LoVo (cell line): Measurements from ENCODE around the gene HSPBP1.

Source experiments
- DNase-seq: peaks from one replicate; pipeline ENCODE4 v3.0.0-alpha.2; 2016; ENCODE audit warnings: low spot score

The HSPBP1 gene

DNA sequence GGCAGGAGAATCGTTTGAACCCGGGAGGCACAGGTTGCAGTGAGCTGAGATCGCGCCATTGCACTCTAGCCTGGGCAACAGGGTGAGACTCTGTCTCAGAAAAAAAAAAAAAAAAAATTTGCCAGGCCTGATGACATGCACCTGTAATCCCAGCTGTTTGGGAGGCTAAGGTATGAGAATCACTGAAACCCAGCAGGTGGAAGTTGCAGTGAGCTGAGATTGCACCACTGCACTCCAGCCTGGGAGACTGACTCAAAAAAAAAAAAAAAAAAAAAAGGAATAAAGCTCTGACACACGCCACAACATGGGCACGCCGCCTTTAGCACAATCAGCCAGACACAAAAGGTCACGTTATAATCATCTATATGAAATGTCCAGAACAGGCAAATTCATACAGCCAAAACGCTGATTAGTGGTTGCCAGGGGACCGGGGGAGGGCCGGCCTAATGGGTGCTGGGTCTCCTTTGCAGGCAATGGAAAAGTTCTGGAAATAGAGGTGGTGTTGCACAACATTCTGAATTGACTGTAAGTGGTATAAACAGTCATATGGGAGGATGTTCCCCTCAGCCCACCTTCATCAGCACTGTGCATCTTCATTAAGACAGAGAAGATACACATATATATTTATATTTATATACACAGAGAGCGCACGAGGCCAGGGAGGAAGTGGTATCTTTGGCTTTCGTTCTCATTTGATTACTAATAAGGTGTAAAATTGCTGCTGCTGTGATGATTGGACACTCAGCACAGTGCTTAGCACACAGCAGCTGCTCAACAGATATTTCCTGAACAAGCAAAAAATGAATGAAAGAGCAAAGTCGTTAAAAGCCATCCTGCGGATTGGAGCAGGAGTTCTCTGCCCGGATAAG is 3.8 kb downstream of the HSPBP1 start:
- DNase-seq: no peak

DNA sequence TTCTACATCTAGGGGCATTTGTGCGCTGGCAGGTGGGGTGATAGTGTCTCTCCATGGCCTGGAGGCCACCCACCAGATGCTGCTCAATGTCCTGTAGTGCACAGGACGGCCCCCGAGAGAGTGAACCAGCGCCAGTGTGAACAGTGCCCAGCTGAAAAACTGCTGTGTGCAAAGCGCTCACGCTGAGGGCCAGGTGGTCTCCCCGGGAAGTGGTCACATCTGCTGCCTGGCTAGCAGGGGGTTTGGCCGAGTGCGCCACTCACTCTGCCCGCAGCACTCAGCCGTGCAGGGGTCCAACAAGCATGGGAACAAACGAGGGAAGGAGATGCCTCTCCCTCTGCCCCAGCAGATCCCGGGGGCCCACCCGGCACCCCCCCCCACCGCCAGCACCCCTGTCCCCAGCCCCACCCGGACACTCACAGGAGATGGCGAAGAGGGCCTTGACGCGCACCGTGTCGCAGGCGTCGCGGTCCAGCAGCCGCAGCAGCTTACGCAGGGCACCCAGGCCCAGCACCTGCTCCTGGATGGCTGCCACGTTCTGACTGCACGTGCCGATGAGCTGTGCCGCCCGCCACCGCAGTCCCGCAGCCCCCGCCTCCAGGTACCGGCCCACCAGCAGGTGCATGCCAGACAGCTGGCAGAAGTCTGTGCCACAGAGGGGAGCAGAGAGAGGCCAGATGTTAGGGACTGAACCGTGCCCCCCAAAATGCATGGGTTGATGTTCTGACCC is 5.8 kb downstream of the HSPBP1 start:
- no peak for DNase-seq

DNA sequence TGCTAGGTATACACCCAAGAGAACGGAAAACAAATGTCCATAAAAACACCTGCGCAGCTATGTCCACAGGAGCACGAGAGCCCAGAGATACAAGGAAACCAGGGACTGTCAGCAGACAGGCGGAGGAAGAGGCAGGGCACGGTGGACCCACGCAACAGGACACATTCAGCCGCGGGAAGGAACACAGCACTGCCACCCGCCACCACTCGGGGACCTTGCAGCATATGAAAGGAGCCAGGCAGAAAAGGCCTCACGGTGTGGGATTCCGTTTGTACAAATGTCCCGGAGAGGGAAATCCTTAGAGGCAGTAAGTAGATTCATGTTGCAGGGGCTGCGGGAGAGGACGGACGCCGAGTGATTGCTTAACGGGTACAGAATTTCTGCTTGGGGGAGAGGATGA is 7.8 kb downstream of the HSPBP1 start:
- DNase-seq: no peak

DNA sequence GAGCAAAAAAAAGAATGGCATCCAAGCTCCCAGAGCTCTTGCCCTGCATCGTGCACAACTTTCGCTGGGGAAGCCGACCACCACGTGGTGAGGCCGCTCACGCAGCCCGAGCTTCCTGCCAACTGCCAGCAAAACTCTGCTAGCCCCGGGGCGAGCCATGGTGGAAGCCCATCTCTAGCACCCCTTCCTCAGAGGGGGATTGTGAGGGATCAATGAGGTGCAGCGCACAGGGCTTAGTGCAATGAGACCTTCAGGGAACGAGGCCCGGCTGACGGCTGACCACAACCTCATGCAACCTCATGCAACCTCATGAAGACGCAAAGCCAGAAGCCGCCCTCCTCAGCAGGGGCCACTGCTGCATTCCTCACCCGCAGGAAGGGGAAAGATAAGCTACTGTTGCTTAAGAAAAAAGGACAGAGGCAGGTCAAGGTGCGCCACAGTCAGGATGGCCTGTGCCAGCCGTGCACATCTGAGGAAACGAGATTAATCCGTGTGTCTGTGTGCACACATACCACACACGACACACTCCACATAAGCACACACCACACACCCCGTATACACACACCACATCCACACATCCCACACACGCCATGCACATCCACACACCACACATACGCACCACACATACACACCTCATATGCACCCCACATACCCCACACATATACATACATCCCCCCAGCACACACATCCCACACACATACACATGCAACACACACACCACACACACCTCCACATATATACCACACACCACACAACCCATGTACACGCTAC is 9.6 kb downstream of the HSPBP1 start:
- DNase-seq: no peak

DNA sequence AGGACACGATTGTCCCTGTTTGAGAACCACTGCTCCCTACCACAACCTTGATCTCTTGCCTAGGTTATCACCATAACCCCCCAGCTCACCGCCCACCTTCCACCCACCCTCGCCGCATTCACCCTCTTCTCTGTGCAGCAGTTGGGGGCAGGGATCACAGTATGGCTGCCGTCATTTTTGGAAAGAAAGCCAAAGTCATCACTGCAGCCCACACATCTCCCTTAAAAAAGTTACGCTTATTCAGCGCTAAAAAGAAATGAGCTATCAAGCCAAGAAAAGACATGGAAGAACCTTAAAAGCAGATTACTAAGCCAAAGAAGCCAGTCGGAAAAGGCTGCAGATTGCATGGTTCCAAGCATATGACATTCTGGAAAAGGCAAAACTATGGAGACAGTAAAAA is 10.6 kb downstream of the HSPBP1 start:
- no peak for DNase-seq

DNA sequence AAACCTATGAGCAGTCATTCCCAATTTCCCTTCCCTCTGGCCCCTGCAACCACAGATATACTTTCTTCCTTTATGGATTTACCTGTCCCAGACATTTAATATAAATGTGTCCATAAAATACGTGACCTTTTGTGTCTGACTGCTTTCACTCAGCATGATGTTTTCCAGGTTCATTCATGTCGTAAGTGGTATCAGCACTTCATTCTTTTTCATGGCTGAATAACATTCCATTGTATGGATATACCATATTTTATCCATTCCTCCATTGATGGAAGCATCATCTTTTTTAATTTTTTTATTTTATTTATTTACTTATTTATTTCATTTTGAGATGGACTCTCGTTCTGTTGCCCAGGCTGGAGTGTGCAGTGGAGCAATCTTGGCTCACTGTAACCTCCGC is 13.1 kb downstream of the HSPBP1 start:
- DNase-seq: no peak

DNA sequence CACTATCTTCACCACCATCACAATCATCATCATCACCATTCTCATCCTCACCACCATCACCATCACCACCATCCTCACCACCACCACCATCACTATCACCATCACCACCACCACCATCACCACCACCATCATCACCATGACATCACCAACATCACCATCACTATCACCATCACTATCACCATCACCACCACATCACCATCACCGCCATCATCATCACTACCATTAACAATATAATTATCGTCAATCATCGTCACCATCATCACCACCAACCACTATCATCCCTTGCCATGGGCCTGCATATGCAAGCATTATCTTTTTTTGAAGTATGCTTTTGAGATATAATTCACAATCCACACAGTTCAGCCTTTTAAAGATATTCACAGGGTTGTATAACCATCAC is 13.5 kb downstream of the HSPBP1 start:
- DNase-seq: no peak

DNA sequence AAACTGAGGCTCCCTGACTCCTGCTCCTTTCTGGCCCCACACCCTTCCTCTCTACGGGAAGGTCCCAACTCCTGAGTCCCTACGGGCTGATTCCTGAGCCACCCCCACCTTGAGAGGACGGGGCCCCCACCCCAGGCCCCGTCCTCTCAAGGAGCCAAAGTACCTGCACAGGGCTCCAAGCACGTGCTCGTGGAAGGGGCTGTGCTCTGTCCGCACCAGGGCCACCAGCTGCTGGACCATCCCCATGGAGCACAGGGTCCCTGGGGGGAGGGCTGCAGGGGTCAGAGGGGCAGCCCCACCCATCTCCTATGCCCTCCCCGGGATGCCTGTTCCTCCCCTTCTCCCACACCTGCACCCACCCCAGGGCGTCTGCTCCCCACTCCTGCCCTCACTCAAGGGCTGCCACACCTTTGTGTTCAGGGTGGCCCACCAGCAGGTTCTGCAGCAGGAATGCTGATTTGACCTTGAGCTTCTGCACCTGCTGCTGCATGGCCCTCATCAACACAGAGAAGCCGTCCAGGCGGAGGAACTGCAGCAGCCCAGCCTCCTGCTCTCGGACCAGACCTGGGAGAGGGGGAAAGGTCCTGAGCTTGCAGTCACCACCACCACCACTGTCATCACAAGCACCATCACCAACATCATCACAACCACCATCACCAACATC is 14.1 kb downstream of the HSPBP1 start:
- DNase-seq: no peak

DNA sequence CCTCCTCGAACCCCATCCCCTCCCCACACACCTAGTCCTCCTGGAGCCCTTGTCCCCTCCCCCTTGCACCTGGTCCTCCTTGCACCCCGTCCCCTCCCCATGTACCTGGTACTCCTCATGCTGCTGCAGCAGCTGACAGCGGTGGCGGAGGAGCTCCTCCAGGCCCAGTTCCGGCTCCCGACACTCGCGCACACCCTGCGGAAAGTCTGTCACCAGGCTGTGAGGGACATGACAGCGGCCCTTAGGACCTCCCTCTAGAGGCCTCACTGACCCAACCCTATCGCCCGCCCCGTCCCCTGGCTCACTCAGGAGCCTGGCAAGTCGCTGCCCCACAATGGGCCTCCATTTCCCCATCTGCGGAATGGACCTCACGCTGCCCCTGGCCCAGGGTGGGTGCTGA is 14.7 kb downstream of the HSPBP1 start:
- DNase-seq: no peak

DNA sequence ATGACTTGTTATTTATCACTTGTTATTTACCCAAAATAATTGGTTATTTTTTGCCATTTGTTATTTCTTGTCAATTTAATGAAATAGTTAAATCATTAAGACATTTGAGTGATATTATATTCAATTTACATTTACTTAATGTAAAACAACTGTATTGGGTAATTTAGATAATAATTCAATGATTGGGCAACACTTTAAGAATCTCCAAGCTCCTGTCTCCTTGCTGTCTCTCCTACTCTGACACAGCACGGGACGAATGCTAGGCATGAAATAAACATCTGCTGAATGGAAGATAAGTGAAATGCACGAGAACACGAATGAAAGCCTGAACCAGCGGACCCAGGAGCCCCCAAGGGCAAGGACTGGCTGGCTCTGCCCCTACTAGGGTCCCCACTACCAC is 15.4 kb downstream of the HSPBP1 start:
- DNase-seq: no peak

DNA sequence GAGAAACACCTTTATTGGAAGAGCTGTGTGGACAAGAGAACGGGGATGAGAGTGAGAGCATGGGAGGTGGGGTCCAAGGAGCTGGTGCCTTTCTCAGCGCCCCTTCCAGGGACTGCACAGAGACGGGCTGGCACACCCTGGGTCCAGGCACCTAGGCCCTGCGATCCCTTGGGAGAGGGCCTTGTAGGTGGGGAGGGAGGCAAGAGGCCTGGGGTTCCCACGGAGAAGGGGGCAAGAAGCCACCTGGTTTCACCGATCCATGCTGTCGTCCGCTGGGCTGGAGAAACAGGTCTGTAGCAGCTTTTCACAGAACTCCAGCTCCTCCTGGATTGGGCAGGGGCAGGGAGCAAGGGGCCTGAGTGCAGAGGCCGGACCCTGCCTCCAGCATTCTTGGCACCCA is 17.6 kb downstream of the HSPBP1 start:
- DNase-seq: no peak

DNA sequence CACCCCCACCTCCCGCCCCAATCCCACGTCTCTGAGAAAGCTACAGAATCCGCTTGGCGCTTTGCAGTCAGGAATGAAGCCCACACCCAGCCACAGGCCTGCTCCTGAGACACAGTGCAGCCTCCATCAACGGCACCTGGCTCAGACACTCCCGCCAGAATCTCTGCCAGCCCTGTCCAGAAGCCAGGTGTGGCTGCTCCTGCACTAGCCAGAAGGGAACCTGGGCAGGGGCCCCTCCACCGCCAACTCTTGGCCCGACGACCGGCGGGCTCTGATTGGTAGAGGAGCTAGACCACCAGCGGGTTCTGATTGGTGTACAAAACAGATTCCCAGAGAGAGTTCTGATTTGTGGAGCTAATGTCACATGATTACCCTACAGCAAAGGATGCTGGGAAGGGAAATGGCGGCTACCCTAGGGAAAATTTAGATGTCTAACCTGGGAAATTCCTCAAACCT is 18.2 kb downstream of the HSPBP1 start:
- no peak for DNase-seq

DNA sequence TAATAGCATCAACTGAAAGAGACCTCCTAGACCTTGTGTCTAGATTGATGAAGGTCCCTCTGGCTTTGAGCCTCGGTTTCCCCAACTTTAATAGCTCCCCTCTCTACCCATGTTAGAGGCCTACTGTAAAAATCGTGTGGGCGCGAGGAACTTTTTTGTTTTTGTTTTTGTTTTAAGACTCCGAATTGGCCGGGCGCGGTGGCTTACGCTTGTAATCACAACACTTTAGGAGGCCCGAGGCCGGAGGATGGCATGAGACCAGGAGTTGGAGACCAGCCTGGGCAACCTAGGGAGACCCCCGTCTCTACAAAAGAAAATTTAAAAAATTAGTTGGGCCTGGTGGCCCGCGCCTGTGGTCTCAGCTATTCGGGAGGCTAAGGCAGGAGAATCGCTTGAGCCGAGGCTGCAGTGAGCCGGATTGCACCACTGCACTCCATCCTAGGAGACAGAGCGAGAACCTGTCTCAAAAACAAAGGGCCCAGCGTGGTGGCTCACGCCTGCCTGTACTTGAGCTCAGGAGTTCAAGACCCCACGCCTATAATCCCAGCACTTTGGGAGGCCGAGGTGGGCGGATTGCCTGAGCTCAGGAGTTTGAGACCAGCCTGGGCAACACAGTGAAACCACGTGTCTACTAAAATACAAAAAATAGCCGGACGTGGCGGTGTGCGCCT is 20.2 kb downstream of the HSPBP1 start:
- no peak for DNase-seq

DNA sequence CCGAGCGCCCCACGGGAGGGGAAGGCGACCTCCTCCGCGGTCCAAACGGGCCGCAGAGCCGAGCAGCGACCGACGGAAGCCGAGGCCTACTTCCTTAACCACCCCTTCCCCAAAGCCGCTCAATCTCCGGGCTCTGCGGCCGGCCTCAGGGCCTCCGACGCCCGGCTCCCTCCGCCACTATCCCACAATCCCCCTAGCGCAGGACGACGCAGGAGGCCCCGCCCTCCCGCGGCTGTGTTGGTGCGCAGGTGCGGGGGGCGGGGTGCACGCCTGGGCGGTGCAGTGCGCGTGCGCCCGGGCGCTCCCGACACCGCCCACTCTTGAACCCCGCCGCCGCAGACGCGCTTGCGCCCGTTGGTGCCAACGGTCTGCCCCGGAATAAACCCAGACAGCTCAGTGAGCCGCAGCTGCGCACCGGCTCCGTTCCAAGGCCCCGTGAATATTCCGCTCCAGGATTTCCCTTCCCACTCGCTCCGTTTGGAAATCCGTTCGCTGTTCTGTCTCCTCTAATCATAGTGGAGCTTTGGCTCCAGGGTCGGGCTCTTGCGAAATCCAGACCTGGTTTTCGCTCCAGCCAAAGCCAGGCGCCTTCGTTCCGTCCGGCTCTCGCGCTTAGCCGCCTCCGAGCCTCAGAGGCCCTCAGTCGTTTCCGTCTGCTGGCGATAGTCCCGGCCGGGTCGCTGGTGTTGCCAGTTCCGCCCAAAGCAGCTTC is 20.9 kb downstream of the HSPBP1 start, which contains the start of gene PPP6R1:
PPP6R1 (minus strand) TSS at position 190 of the 712 bp plus-strand sequence. CDS start 11,914 bp downstream, outside the sequence.
- DNase-seq: peak; percentile 98

DNA sequence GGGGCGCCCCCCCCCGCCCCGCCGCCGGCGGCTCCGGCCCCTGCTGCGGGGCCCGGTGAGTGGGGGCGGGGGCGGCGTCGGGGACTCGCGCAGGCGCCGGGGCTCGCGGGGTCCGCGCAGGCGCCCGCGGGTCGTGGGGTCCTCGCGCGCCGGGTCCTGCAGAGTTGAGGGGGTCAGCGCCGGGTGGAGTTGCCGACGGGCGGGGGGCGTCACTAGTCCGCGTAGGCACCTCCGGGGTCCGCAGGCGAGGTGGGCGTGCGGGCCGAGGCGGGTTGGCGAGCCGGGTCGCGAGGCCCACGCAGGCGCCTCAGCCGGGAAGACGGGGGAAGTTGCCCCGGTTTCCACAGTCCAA is 21.5 kb downstream of the HSPBP1 start:
- DNase-seq: no peak

DNA sequence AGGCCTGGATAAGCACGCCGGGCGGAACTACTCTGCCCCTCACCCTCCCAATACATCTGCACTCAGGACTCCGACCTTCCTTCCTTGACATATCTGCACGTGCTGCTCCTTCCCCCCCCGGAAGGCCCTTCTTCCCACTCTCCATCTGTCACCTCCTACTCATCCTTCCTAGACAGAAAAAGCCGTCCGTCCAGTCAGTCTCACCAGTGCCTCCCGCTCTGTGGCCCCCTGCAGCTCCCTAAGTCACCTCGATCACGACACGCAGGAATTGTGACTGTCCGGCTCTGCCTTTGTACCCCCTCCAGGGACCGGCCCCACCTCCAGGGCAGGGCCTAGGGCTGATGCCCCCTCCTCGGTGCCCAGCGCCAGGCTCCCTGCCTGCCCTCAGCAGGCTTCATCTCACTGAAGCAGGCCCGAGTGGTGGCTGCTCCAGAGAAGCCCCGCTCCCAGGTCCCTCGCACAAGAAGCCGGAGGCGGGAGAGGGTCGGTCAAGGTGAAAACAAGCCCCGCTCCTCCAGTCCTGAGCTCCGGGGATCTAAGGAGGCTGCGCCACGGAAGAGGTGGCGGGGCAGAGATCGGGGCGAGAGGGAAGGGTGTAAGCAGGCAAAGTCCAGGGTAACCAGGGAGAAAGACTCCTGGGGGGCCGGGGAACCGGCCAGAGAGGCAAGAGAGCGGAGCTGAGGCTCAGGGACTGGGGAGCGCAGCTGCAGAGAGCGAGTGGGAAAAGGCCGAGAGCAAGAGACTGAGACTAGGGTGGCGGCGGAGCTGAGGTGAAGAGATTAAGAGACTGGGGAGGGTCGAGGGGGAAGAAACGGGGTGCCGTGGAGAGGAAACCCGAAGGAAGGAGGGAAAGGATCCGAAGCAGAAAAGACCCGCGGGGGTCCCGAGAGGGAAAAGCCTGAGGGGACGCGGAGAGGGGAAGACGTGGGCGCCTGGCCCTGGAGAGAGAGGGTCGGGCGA is 22.2 kb downstream of the HSPBP1 start:
- DNase-seq: no peak

DNA sequence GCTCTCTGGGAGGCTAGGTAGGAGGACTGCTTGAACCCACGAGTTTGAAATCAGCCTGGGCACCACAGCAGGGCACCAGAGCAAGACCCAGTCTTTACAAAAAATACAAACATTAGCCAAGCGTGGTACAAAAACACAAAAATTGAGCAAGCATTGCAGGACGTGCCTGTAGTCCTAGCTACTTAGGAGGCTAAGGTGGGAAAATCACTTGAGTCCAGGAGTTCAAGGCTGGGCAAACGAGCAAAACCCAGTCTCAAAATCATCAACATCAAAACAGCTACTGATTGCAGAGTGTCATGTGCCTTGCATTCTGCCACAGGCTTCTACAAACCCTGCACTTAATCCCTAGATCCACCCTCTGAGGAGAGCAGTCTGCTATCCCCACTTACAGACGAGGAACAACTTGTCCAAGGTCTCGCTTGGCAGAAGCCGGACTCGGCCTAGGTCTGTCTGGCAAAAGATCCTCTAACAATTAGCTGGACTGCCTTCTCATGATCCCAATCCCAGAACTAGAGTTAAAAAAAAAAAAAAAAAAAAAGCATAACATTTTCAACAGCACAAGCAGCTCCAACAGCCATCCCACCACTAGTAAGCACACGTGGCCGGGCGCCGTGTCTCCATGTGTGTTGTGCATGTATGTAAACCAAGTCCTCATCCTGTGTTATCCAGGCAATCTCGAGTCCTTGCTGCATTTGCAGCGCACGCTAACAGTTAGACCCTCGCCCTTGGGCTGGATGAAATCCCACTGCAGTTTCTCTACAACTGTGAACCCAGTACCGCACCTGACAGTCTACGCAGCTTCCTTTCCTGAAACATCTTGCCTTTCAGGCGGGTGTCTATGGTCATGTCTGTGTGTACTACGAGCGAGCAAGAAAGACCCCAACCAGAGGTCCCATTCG is 23.1 kb downstream of the HSPBP1 start:
- no peak for DNase-seq

DNA sequence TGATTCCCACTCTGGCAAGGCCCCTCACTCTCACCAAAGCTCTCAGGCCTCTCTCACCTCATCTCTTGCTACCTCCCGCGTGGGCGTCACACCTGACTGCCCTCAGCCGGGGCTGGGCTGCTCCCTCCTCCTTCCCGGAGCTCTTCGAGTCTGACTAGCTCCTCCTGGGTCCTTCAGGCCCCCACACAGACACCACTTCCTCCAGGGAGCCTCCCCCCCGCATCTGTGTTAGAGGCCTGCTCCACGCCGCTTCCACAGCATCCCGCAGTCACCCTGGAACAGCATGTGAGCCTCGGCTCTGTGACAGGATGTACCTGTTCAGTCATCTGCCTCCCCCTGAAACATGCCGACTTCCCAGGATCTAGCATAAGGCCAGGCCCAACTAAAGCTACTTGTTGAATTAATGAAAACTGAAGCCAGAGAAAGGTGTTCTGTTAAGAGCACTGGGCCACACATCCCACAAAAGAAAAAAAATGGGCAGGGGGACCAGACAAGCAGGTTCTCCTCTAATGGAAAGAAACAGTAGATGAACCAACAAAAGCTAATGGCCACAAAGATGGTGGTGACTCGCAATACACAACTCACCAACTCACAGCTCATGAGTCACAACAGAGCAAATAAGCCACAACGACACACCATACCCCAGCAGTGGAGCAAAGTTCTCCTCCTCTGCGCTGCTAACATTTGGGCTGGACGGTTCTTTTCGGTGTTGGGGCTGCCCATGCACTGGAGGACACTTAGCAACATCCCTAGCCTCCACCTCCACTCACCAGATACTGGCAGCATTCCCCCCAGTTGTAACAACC is 24.1 kb downstream of the HSPBP1 start:
- DNase-seq: no peak
